Peyer's patch (tissue), 4 donors: ENCODE measurements around the gene TMEM248. TPM values are rescaled to one million over a fixed set of nuclear protein-coding genes. Genes with fewer than 3 reads are reported as not detected.

Experiments used
- DNase-seq, 3 donors: peaks; one replicate each; pipeline ENCODE4 v3.0.0-alpha.2; 2017 to 2019
- H3K27ac ChIP-seq, 4 donors: fragments of 200-600 bp; sonication (generic); one replicate each; pipeline ENCODE4 v1.5.1; 2016 to 2019
- H3K27me3 ChIP-seq, 2 donors: fragments of 200-600 bp; sonication (generic); one replicate each; pipeline ENCODE4 v1.5.1; 2019
- H3K36me3 ChIP-seq, 3 donors: fragments of 200-600 bp; sonication (generic); one replicate each; pipeline ENCODE4 v1.5.1; 2016 to 2019
- H3K4me1 ChIP-seq, 4 donors: fragments of 200-600 bp; sonication (generic); one replicate each; pipeline ENCODE4 v1.5.1; 2016 to 2019
- H3K4me3 ChIP-seq, 4 donors: fragments of 200-600 bp; sonication (generic); 1 replicate in 3 of 4; 2 replicates in 1 of 4; pipeline ENCODE4 v1.5.1; 2016 to 2019; ENCODE audit warnings: mild to moderate bottlenecking in 1 of 4
- H3K9me3 ChIP-seq, 4 donors: fragments of 200-600 bp; sonication (generic); one replicate each; pipeline ENCODE4 v1.5.1; 2016 to 2019; ENCODE audit warnings: mild to moderate bottlenecking in 1 of 4
- POLR2A ChIP-seq, 2 donors: fragments of 450-650 bp; IDR thresholded peaks; one replicate each; pipeline ENCODE4 v1.5.1; 2017; ENCODE audit warnings: antibody characterized with exemption in 2 of 2, mild to moderate bottlenecking in 2 of 2, moderate library complexity in 2 of 2
- total RNA-seq, 4 donors: library from RNA; depleted of rRNA; stranded (reverse); fragments of >200 nt; gene quantifications; one replicate each; pipeline ENCODE4 v1.1.0, GENCODE V29; 2016
- TF ChIP-seq, protein P1 (sequence below), 6 experiments: fragments of 450-650 bp in 4 of 6; fragments of 200-600 bp in 2 of 6; sonication (generic) in 1 of 6; IDR thresholded peaks; one replicate each; pipeline ENCODE4 v1.5.1; 2017 to 2019; ENCODE audit warnings: antibody characterized with exemption in 6 of 6, mild to moderate bottlenecking in 3 of 6, moderate library complexity in 1 of 6

The TMEM248 gene
- total RNA-seq, 4 donors from 2014 or later, result 61.9 to 125 (median 115) TPM

DNA sequence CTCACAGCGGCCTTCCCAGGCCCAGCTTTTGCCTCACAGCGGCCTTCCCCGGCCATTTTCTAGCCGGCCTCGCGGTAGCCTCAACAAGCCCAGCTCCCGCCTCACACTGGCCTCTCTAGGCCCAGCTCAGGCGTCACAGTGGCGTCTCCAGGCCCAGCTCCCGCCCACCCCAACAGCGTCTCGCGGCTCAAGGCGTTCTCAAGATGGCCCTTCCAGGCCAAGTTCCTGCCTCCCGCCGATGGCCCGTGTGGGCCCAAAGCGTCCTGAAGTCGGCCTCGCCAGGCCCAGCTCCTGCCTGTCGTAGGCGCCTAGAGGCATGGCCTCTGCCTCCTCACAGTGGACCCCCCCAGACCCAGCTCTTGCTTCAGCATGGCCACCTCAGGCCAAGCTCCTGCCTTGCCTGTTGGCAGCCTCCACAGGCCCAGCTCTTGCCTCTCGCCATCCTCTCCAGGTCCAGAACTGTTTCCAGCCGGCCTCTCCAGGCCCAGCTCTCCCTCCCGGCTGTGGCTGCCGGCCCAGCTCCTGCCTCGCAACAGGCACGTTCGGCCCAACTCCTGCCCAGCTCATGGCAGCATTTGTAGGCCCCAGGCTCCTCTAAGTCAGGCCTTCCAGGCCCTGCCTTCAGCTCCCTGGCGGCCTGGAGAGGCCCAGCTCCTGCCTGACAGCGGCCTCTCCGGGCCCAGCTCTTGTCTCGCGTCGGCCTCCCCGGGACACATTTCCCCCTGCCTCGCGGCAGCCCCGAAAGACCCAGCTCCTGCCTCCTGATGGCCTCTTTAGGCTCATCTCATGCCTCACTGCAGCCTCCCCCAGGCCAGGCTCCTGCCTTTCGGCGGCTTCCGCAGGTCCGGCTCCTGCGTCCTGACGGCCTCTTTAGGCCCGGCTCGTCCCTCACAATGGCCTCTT, 18.8 kb upstream of the TMEM248 start:
- Histone ChIP-seq H3K27ac (no peak overlapping the region), H3K27me3 (no peaks in the 10 kb centered on the region), H3K36me3 (peaks cover 0 to 13% (median 0%) of the 10 kb centered on the region in 3 donors), H3K4me3 (no peak overlapping the region), H3K4me1 (no peaks in the 10 kb centered on the region), H3K9me3 (no peaks in the 10 kb centered on the region)
- TF ChIP-seq, protein P1, sequence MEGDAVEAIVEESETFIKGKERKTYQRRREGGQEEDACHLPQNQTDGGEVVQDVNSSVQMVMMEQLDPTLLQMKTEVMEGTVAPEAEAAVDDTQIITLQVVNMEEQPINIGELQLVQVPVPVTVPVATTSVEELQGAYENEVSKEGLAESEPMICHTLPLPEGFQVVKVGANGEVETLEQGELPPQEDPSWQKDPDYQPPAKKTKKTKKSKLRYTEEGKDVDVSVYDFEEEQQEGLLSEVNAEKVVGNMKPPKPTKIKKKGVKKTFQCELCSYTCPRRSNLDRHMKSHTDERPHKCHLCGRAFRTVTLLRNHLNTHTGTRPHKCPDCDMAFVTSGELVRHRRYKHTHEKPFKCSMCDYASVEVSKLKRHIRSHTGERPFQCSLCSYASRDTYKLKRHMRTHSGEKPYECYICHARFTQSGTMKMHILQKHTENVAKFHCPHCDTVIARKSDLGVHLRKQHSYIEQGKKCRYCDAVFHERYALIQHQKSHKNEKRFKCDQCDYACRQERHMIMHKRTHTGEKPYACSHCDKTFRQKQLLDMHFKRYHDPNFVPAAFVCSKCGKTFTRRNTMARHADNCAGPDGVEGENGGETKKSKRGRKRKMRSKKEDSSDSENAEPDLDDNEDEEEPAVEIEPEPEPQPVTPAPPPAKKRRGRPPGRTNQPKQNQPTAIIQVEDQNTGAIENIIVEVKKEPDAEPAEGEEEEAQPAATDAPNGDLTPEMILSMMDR (IDR thresholded peaks at IDR 0.05), result no peak
- TF ChIP-seq POLR2A (IDR thresholded peaks at IDR 0.05), result no peak
- no peak for DNase-seq

- DNase-seq, result no peak
- Histone ChIP-seq H3K27me3 (no peaks in the 10 kb centered on the region), H3K36me3 (peaks cover 0 to 13% (median 0%) of the 10 kb centered on the region in 3 donors), H3K9me3 (no peaks in the 10 kb centered on the region), H3K4me1 (no peaks in the 10 kb centered on the region), H3K27ac (no peak overlapping the region), H3K4me3 (no peak overlapping the region)
- no peak for TF ChIP-seq POLR2A (IDR thresholded peaks at IDR 0.05)
- TF ChIP-seq, protein P1 (IDR thresholded peaks at IDR 0.05), result no peak
Measured at GRCh38 chr7:66902844-66903180, 18.2 kb upstream of the TMEM248 start.

DNA sequence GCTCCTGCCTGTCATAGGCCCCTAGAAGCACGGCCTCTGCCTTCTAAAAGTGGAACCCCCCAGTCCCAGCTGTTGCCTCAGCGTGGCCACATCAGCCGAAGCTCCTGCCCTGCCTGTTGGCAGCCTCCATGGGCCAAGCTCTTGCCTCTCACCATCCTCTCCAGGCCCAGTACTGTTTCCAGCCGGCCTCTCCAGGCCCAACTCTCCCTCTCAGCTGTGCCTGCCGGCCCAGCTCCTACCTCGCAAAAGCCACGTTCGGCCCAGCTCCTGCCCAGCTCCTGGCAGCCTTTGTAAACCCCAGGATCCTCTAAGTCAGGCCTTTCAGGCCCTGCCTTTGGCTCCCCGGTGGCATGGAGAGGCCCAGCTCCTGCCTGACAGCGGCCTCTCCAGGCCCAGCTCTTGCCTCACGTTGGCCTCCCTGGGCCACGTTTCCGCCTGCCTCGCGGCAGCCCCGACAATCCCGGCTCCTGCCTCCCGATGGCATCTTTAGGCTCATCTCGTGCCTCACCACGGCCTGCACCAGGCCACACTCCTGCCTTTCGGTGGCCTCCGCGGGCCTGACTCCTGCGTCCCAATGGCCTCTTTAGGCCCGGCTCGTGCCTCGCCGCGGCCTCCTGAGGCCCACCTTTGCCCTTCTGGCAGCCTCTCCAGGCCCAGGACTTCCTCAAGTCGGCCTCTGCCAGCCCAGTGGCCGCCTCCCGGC, 17.5 kb upstream of the TMEM248 start:
- Histone ChIP-seq H3K27me3 (no peaks in the 10 kb centered on the region), H3K9me3 (no peaks in the 10 kb centered on the region), H3K4me3 (no peak overlapping the region), H3K27ac (no peak overlapping the region), H3K36me3 (peaks cover 0 to 12% (median 0%) of the 10 kb centered on the region in 3 donors), H3K4me1 (no peaks in the 10 kb centered on the region)
- no peak for DNase-seq
- no peak for TF ChIP-seq POLR2A (IDR thresholded peaks at IDR 0.05)
- TF ChIP-seq, protein P1 (IDR thresholded peaks at IDR 0.05), result no peak

GRCh38 chr7:66904063-66904593, 16.9 kb upstream of the TMEM248 start:
- no peaks in the 10 kb centered on the region for H3K4me1 ChIP-seq
- DNase-seq, result no peak
- no peaks in the 10 kb centered on the region for H3K9me3 ChIP-seq
- H3K27ac ChIP-seq, result no peak overlapping the region
- no peaks in the 10 kb centered on the region for H3K27me3 ChIP-seq
- H3K36me3 ChIP-seq, result peaks cover 0 to 9% (median 0%) of the 10 kb centered on the region in 3 donors
- H3K4me3 ChIP-seq, result no peak overlapping the region
- TF ChIP-seq POLR2A (IDR thresholded peaks at IDR 0.05), result no peak
- TF ChIP-seq, protein P1 (IDR thresholded peaks at IDR 0.05), result no peak

- TF ChIP-seq POLR2A (IDR thresholded peaks at IDR 0.05), result no peak
- TF ChIP-seq, protein P1 (IDR thresholded peaks at IDR 0.05), result no peak
- no peak for DNase-seq
- no peaks in the 10 kb centered on the region for H3K9me3 ChIP-seq
- H3K4me3 ChIP-seq, result no peak overlapping the region
- H3K27ac ChIP-seq, result no peak overlapping the region
- no peaks in the 10 kb centered on the region for H3K27me3 ChIP-seq
- H3K4me1 ChIP-seq, result no peaks in the 10 kb centered on the region
- H3K36me3 ChIP-seq, result peaks cover 0 to 5% (median 0%) of the 10 kb centered on the region in 3 donors
Measured at GRCh38 chr7:66905278-66905677, 15.7 kb upstream of the TMEM248 start.
